MM.1S (cell line): ENCODE measurements around the gene SMAD4.
"Not testable (repeated sequence)": the region's sequence is repeated elsewhere in the genome, so short reads cannot be mapped to it uniquely, and the experiment has no call there.

Experiments
- DNase-seq: peaks from one replicate; pipeline ENCODE4 v3.0.0-alpha.2; 2015
- H2AFZ ChIP-seq: fragments of 300-600 bp; sonication (generic); 2 replicates; pipeline ENCODE4 v1.6.0; 2016; ENCODE audit warnings: antibody characterized with exemption, low read length
- H3F3A ChIP-seq: fragments of 300-600 bp; sonication (generic); 2 replicates; pipeline ENCODE4 v1.6.1; 2016; ENCODE audit warnings: mild to moderate bottlenecking, antibody characterized with exemption, low read length, moderate library complexity, mixed read lengths; ENCODE audit not compliant: insufficient read depth
- H3K27ac ChIP-seq: fragments of 300-600 bp; sonication (generic); 2 replicates; pipeline ENCODE4 v1.5.1; 2016; ENCODE audit warnings: mild to moderate bottlenecking, low read length
- H3K27me3 ChIP-seq: fragments of 300-600 bp; sonication (generic); replicated peaks from 2 replicates; pipeline ENCODE4 v1.6.0; 2016; ENCODE audit warnings: low read length; ENCODE audit not compliant: insufficient read depth
- H3K36me3 ChIP-seq: fragments of 300-600 bp; sonication (generic); replicated peaks from 2 replicates; pipeline ENCODE4 v1.6.1; 2016; ENCODE audit warnings: mild to moderate bottlenecking, low read length, mixed read lengths; ENCODE audit not compliant: insufficient read depth
- H3K4me1 ChIP-seq: fragments of 300-600 bp; sonication (generic); 2 replicates; pipeline ENCODE4 v1.6.1; 2016; ENCODE audit warnings: low read length, mixed read lengths
- H3K4me2 ChIP-seq: fragments of 300-600 bp; sonication (generic); 2 replicates; pipeline ENCODE4 v1.6.0; 2016; ENCODE audit warnings: low read depth, low read length
- H3K4me3 ChIP-seq: fragments of 300-600 bp; sonication (generic); 2 replicates; pipeline ENCODE4 v1.5.1; 2016; ENCODE audit warnings: low read length, mixed read lengths
- H3K79me2 ChIP-seq: fragments of 300-600 bp; sonication (generic); 2 replicates; pipeline ENCODE4 v1.6.1; 2016; ENCODE audit warnings: mixed run types, low read length, mixed read lengths
- H3K9ac ChIP-seq: fragments of 300-600 bp; sonication (generic); 2 replicates; pipeline ENCODE4 v1.6.1; 2016; ENCODE audit warnings: low read length, mixed read lengths
- H3K9me2 ChIP-seq: fragments of 300-600 bp; sonication (generic); replicated peaks from 2 replicates; pipeline ENCODE4 v1.6.1; 2016; ENCODE audit warnings: mild to moderate bottlenecking, low read length, mixed read lengths; ENCODE audit not compliant: insufficient read depth
- H3K9me3 ChIP-seq: fragments of 300-600 bp; sonication (generic); replicated peaks from 2 replicates; pipeline ENCODE4 v1.6.1; 2016; ENCODE audit warnings: mild to moderate bottlenecking, low read length, mixed read lengths; ENCODE audit not compliant: insufficient read depth
- H4K20me1 ChIP-seq: fragments of 300-600 bp; sonication (generic); 2 replicates; pipeline ENCODE4 v1.6.1; 2016; ENCODE audit warnings: mild to moderate bottlenecking, low read length, moderate library complexity, mixed read lengths; ENCODE audit not compliant: insufficient read depth
- CTCF ChIP-seq: fragments of 300-600 bp; sonication (generic); IDR thresholded peaks from 2 replicates; pipeline ENCODE4 v1.5.1; 2016; ENCODE audit warnings: antibody characterized with exemption, low read length, mixed read lengths
- EZH2 ChIP-seq: fragments of 300-600 bp; sonication (generic); optimal IDR thresholded peaks from 2 replicates; pipeline ENCODE3; 2017; ENCODE audit warnings: low read depth, mild to moderate bottlenecking, antibody characterized with exemption, low read length, mixed read lengths
- EZH2phosphoT487 ChIP-seq: fragments of 300-600 bp; sonication (generic); IDR thresholded peaks from 2 replicates; pipeline ENCODE4 v1.6.1; 2018; ENCODE audit warnings: antibody characterized with exemption, low read length

The SMAD4 gene

GRCh38 chr18:51089691-51090090 lies 59.7 kb downstream of the SMAD4 start:
- no peaks in the 10 kb centered on the region for H3K4me1 ChIP-seq
- H3K9me2 ChIP-seq = no peaks in the 10 kb centered on the region
- no peak overlapping the region for H2AFZ ChIP-seq
- H3K4me2 ChIP-seq = no peak overlapping the region
- H3K79me2 ChIP-seq = no peaks in the 10 kb centered on the region
- no peak overlapping the region for H3K27ac ChIP-seq
- no peaks in the 10 kb centered on the region; the same call in 1 of the 2 replicates for H3F3A ChIP-seq
- H3K9me3 ChIP-seq = no peaks in the 10 kb centered on the region
- no peaks in the 10 kb centered on the region for H3K27me3 ChIP-seq
- H3K9ac ChIP-seq = no peak overlapping the region
- no peak for TF ChIP-seq CTCF
- TF ChIP-seq EZH2 = no peak
- no peak for TF ChIP-seq EZH2phosphoT487
- H3K36me3 ChIP-seq = no peaks in the 10 kb centered on the region
- H4K20me1 ChIP-seq = no peaks in the 10 kb centered on the region
- H3K4me3 ChIP-seq = no peak overlapping the region
- no peak for DNase-seq

GRCh38 chr18:51091270-51091669 lies 61.3 kb downstream of the SMAD4 start:
- H3K27ac ChIP-seq = no peak overlapping the region
- no peak overlapping the region for H3K9ac ChIP-seq
- no peak for DNase-seq
- no peaks in the 10 kb centered on the region for H3K9me2 ChIP-seq
- TF ChIP-seq CTCF (no peak), EZH2 (no peak), EZH2phosphoT487 (no peak)
- H3K4me2 ChIP-seq = no peak overlapping the region
- H3F3A ChIP-seq = no peaks in the 10 kb centered on the region; the same call in 1 of the 2 replicates
- no peaks in the 10 kb centered on the region for H3K36me3 ChIP-seq
- H3K79me2 ChIP-seq = no peaks in the 10 kb centered on the region
- H3K27me3 ChIP-seq = no peaks in the 10 kb centered on the region
- no peaks in the 10 kb centered on the region for H3K9me3 ChIP-seq
- no peak overlapping the region for H2AFZ ChIP-seq
- H3K4me3 ChIP-seq = no peak overlapping the region
- H4K20me1 ChIP-seq = no peaks in the 10 kb centered on the region
- no peaks in the 10 kb centered on the region for H3K4me1 ChIP-seq

- H3K36me3 ChIP-seq = no peaks in the 10 kb centered on the region
- no peak overlapping the region for H3K4me2 ChIP-seq
- TF ChIP-seq EZH2phosphoT487 (no peak), CTCF (no peak), EZH2 (no peak)
- no peak overlapping the region for H2AFZ ChIP-seq
- no peaks in the 10 kb centered on the region; the same call in none of the 2 replicates for H3F3A ChIP-seq
- DNase-seq = no peak
- H3K9ac ChIP-seq = no peak overlapping the region
- H4K20me1 ChIP-seq = no peaks in the 10 kb centered on the region
- H3K27me3 ChIP-seq = no peaks in the 10 kb centered on the region
- no peak overlapping the region for H3K4me3 ChIP-seq
- H3K27ac ChIP-seq = no peak overlapping the region
- peaks cover 5% of the 10 kb centered on the region for H3K4me1 ChIP-seq
- no peaks in the 10 kb centered on the region for H3K9me3 ChIP-seq
- no peaks in the 10 kb centered on the region for H3K9me2 ChIP-seq
- H3K79me2 ChIP-seq = no peaks in the 10 kb centered on the region
These were observed 62.1 kb downstream of the SMAD4 start for GRCh38 chr18:51092117-51092516.

DNA sequence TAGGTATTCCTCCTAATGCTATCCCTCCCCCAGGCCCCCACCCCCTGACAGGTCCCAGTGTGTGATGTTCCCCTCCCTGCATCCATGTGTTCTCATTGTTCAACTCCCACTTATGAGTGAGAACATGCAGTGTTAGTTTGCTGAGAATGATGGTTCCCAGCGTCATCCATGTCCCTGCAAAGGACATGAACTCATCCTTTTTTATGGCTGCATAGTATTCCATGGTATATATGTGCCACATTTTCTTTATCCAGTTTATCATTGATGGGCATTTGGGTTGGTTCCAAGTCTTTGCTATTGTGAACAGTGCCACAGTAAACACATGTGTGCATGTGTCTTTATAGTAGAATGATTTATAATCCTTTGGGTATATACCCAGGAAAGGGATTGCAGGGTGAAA lies 63.0 kb downstream of the SMAD4 start:
- H3K27me3 ChIP-seq, H4K20me1 ChIP-seq, H3F3A ChIP-seq, H3K79me2 ChIP-seq, H3K9ac ChIP-seq, H3K4me3 ChIP-seq, H3K27ac ChIP-seq, H3K9me2 ChIP-seq, H3K36me3 ChIP-seq, H3K9me3 ChIP-seq, H2AFZ ChIP-seq, DNase-seq, H3K4me2 ChIP-seq: not testable (repeated sequence)
- H3K4me1 ChIP-seq = peaks cover 13% of the 10 kb centered on the region
